Keratinocyte (primary cell): Measurements from ENCODE around the gene RNASE2. TPM values are rescaled to one million over a fixed set of nuclear protein-coding genes. Genes with fewer than 3 reads are reported as not detected.
"Not testable (repeated sequence)": the region's sequence is repeated elsewhere in the genome, so short reads cannot be mapped to it uniquely, and the experiment has no call there.

Experiments
- DNase-seq: peaks from one replicate; pipeline ENCODE4 v3.0.0-alpha.2; 2011; ENCODE audit warnings: low read depth, missing footprints, low spot score
- FAIRE-seq: peaks from 2 replicates; lab custom pipeline; 2011; peaks lifted over from hg19 to GRCh38; lab: Jason Lieb, UNC
- H2AFZ ChIP-seq: 2 replicates; pipeline ENCODE4 v1.6.0; 2012; ENCODE audit warnings: low read length, control low read depth, inconsistent platforms; ENCODE audit not compliant: control insufficient read depth
- H3K27ac ChIP-seq: 2 replicates; pipeline ENCODE4 v1.5.1; 2011; ENCODE audit warnings: low read length; ENCODE audit not compliant: control insufficient read depth, insufficient read depth
- H3K27me3 ChIP-seq: 3 replicates; pipeline ENCODE4 v1.6.0; 2011; ENCODE audit warnings: low read length; ENCODE audit not compliant: control insufficient read depth, insufficient read depth; ENCODE audit errors: extremely low read depth
- H3K36me3 ChIP-seq, 2 experiments: 2 replicates in 1 of 2; 3 replicates in 1 of 2; pipeline ENCODE4 v1.5.1; 2011; ENCODE audit warnings: low read length in 2 of 2, mild to moderate bottlenecking in 1 of 2; ENCODE audit not compliant: control insufficient read depth in 2 of 2, insufficient read depth in 2 of 2; ENCODE audit errors: extremely low read depth in 1 of 2
- H3K4me1 ChIP-seq: 3 replicates; pipeline ENCODE4 v1.5.1; 2011; ENCODE audit warnings: low read length; ENCODE audit not compliant: control insufficient read depth, insufficient read depth; ENCODE audit errors: extremely low read depth
- H3K4me2 ChIP-seq: 3 replicates; pipeline ENCODE4 v1.6.0; 2011; ENCODE audit warnings: low read depth, low read length; ENCODE audit not compliant: control insufficient read depth, insufficient read depth; ENCODE audit errors: extremely low read depth
- H3K4me3 ChIP-seq, 3 experiments: fragments of 200-600 bp in 1 of 3; sonication (generic) in 1 of 3; 2 replicates in 2 of 3; 3 replicates in 1 of 3; pipeline ENCODE4 v1.5.1; 2011 to 2016; ENCODE audit warnings: low read length in 3 of 3, mild to moderate bottlenecking in 3 of 3, control low read depth in 2 of 3, inconsistent platforms in 1 of 3, low read depth in 1 of 3, mixed read lengths in 1 of 3, mixed run types in 1 of 3, moderate library complexity in 1 of 3; ENCODE audit not compliant: control insufficient read depth in 2 of 3, insufficient read depth in 2 of 3; ENCODE audit errors: extremely low read depth in 1 of 3
- H3K79me2 ChIP-seq: 2 replicates; pipeline ENCODE4 v1.6.0; 2012; ENCODE audit warnings: low read length; ENCODE audit not compliant: control insufficient read depth, insufficient read depth
- H3K9ac ChIP-seq: 3 replicates; pipeline ENCODE4 v1.6.0; 2011; ENCODE audit warnings: low read length; ENCODE audit not compliant: control insufficient read depth, insufficient read depth; ENCODE audit errors: extremely low read depth
- H3K9me1 ChIP-seq: 3 replicates; pipeline ENCODE4 v1.6.0; 2011; ENCODE audit warnings: low read length; ENCODE audit not compliant: control insufficient read depth, insufficient read depth; ENCODE audit errors: extremely low read depth
- H3K9me3 ChIP-seq: 2 replicates; pipeline ENCODE4 v1.5.1; 2012; ENCODE audit warnings: low read depth, low read length; ENCODE audit not compliant: control insufficient read depth
- H4K20me1 ChIP-seq: 3 replicates; pipeline ENCODE4 v1.6.0; 2011; ENCODE audit warnings: low read length; ENCODE audit not compliant: control insufficient read depth, insufficient read depth; ENCODE audit errors: extremely low read depth
- CTCF ChIP-seq, 3 experiments: IDR thresholded peaks in 1 of 3; conservative IDR thresholded peaks in 1 of 3; optimal IDR thresholded peaks in 1 of 3; 2 replicates in 2 of 3; 3 replicates in 1 of 3; pipeline versions ENCODE3 to v1.5.1; 2011; ENCODE audit warnings: low read length in 3 of 3, mild to moderate bottlenecking in 3 of 3, moderate library complexity in 2 of 3, control low read depth in 1 of 3, inconsistent platforms in 1 of 3; ENCODE audit not compliant: insufficient read depth in 2 of 3; ENCODE audit errors: extremely low read depth in 1 of 3
- EZH2 ChIP-seq: IDR thresholded peaks from one replicate; pipeline ENCODE4 v1.6.1; 2012; ENCODE audit warnings: inconsistent platforms, mild to moderate bottlenecking, low read length, moderate library complexity
- dilution Hi-C: fragments of 300-500 bp; cut with MboI; formaldehyde crosslinking; loops from one replicate; pipeline ENCODE4 v1.7.0; 2020; ENCODE audit warnings: low sequenced_read_pairs; ENCODE audit not compliant: extremely low pct_ligation_motif_present
- polyA plus RNA-seq, 5 experiments: library from polyadenylated mRNA; depleted of rRNA in 3 of 5; stranded (reverse) in 3 of 5; stranded (forward) in 1 of 5; unstranded in 1 of 5; fragments of >200 nt; gene quantifications; 1 replicate in 1 of 5; 2 replicates in 3 of 5; 3 replicates in 1 of 5; pipeline versions ENCODE4 v1.2.1 to v1.2.3, GENCODE V29; 2011 to 2012; ENCODE audit warnings: missing spikeins in 2 of 5, low read depth in 1 of 5, low replicate concordance in 1 of 5

RNASE2 gene
- polyA plus RNA-seq, 1 donor (not counting 4 experiments of a cell fraction or from before 2014, with no cell fraction given) = not detected

GRCh38 chr14:20982646-20983369 is 27.5 kb downstream of the RNASE2 start:
- Histone ChIP-seq H3K9ac (no peak overlapping the region), H3K27me3 (no peaks in the 10 kb centered on the region), H2AFZ (no peak overlapping the region), H3K4me2 (no peak overlapping the region), H3K4me3 (no peak overlapping the region), H3K27ac (no peak overlapping the region), H3K9me1 (no peaks in the 10 kb centered on the region), H3K9me3 (no peaks in the 10 kb centered on the region), H3K79me2 (no peaks in the 10 kb centered on the region), H3K4me1 (peaks cover 16% of the 10 kb centered on the region), H3K36me3 (no peaks in the 10 kb centered on the region), H4K20me1 (no peaks in the 10 kb centered on the region)
- TF ChIP-seq EZH2 (no peak), CTCF (optimal IDR thresholded peaks at IDR 0.05 in 1 of 3, IDR thresholded peaks at IDR 0.05 in 1 of 3, conservative IDR thresholded peaks at IDR 0.05 in 1 of 3; ENCODE audit: extremely low read depth in 1 of 3, insufficient read depth in 2 of 3, low read length in 3 of 3) (no peak)
- FAIRE-seq = no peak
- dilution Hi-C loops = no loop called here
- DNase-seq = no peak

- dilution Hi-C loops = not testable (repeated sequence)
These were observed 30.4 kb downstream of the RNASE2 start for GRCh38 chr14:20985650-20986049.

More at GRCh38 chr14:20985650-20986049, 30.4 kb downstream of the RNASE2 start:
- not testable (repeated sequence) for H3K4me2 ChIP-seq, H3K36me3 ChIP-seq, H3K79me2 ChIP-seq, H3K4me3 ChIP-seq, H4K20me1 ChIP-seq, H3K9me1 ChIP-seq, H3K27me3 ChIP-seq, H2AFZ ChIP-seq, H3K9ac ChIP-seq, FAIRE-seq, H3K9me3 ChIP-seq, H3K27ac ChIP-seq, DNase-seq
- peaks cover 24% of the 10 kb centered on the region for H3K4me1 ChIP-seq
